Fibroblast of lung (primary cell): ENCODE results near the gene CCDC27.
A peak's percentile ranks its signal among the peaks of the same experiment; 100 is the strongest.
"Not testable (repeated sequence)": the region's sequence is repeated elsewhere in the genome, so short reads cannot be mapped to it uniquely, and the experiment has no call there.

ENCODE experiments used
- EZH2 ChIP-seq: IDR thresholded peaks from 2 replicates; pipeline ENCODE4 v1.5.1; 2012; ENCODE audit warnings: low read length, control low read depth, mild to moderate bottlenecking; ENCODE audit errors: missing control alignments
- TF ChIP-seq, protein P1 (sequence below), 2 donors: IDR thresholded peaks in 1 of 2; conservative IDR thresholded peaks in 1 of 2; 1 replicate in 1 of 2; 2 replicates in 1 of 2; pipeline ENCODE4 v1.5.1; 2011 to 2012; ENCODE audit warnings: low read length in 2 of 2, control low read depth in 1 of 2, inconsistent platforms in 1 of 2, low read depth in 1 of 2, mild to moderate bottlenecking in 1 of 2

DNA sequence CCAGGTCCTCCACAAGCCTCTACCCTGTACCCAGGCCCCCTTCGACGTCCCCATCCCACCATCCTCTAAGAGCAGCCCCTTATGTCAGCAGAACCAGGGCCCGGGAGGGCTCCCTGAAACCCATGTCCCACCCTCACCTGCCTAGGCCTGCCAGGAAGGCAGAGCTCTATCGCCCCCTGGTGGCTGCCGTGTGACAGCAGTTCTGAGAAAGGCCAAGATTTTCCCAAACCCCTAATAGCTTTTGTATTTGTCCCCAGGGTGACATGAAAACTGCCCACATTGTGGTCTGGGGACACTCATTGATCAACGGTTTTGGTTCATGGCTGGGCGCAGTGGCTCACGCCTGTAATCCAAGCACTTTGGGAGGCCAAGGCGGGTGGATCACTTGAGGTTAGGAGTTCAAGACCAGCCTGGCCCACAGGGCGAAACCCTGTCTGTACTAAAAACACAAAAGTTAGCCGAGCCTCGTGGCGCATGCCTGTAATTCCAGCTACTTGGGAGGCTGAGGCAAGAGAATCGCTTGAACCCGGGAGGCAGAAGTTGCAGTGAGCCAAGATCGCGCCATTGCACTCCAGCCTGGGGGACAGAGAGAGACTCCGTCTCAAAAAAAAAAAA is 27.7 kb upstream of the CCDC27 start:
- TF ChIP-seq, protein P1, sequence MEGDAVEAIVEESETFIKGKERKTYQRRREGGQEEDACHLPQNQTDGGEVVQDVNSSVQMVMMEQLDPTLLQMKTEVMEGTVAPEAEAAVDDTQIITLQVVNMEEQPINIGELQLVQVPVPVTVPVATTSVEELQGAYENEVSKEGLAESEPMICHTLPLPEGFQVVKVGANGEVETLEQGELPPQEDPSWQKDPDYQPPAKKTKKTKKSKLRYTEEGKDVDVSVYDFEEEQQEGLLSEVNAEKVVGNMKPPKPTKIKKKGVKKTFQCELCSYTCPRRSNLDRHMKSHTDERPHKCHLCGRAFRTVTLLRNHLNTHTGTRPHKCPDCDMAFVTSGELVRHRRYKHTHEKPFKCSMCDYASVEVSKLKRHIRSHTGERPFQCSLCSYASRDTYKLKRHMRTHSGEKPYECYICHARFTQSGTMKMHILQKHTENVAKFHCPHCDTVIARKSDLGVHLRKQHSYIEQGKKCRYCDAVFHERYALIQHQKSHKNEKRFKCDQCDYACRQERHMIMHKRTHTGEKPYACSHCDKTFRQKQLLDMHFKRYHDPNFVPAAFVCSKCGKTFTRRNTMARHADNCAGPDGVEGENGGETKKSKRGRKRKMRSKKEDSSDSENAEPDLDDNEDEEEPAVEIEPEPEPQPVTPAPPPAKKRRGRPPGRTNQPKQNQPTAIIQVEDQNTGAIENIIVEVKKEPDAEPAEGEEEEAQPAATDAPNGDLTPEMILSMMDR (conservative IDR thresholded peaks at IDR 0.05 in 1 of 2, IDR thresholded peaks at IDR 0.05 in 1 of 2; ENCODE audit: low read depth in 1 of 2, low read length in 2 of 2), result peak; percentile 95 to 97
- TF ChIP-seq EZH2, result not testable (repeated sequence)
